Midbrain (tissue), 1 donor: ENCODE measurements around the gene RADIL.

Source experiments
- DNase-seq: peaks from one replicate; lab custom pipeline; 2025; lab: John Stamatoyannopoulos, UW

RADIL gene

DNA sequence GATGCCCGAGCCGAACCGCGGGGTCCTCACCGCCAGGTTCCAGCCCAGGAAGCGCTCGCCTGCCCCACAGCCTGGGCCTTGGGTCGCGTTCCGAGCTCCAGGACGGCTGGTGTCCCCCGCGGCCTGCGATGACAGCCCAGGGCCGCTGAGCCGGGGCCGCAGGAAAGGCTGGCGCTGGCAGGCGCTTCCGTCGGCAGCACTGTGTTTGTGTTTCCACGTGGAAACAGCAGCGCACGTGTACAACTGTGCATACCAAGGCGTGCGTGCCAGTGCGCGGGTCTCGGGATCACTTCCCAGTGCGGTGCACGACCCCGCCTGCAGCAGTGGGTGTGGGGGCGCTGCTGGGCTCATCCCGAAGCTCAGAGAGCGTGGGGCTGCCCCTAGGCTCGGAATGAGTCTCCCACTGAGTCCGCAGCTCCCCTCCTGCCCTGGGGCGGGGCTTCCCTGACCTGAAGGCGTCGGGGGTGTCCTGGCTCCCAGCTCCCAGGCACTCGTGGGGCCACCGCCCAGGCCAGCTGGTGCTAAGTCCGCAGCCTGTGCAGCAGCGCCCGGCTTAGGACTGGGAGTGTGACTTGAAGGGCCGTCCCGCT, 90.9 kb downstream of the RADIL start:
- DNase-seq, result no peak

DNA sequence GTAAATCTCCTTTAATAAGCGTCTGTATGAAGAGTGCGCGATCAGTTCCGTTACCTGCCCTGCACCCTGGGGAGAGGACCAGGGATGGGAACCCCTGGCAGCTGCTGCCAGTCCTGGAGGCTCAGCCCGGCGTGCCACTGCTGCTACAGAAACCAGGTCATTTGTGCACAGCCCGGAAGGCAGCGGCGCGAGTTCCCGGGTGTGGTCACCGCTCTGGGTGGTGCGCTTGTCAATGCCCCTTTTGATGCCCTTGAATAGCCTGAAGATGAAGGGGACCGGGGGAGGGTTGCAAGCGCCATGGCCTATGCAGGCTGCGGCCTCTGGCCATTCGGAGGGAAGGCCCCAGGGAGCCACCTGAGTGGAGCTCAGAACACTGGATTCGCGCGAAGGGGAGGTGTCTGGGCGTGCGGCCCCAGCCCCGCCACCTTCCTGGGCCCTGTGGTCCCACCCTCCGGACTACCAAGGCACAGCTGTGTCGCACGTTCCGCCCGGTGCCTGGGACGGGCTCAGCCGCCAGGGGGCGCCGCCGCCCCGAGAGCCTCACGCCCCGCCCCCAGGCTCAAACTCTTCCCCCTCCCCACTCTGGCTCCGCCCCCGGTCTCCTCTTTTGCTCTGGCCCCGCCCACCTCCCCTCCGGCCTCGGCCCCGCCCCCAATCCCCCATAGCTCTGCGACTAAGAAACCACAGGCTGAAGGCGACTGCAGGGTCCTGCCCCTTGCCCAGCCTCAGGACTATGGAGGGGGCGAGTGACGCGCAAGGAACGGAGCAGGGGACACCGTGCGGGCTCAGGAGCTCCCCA, 91.6 kb downstream of the RADIL start:
- peak; percentile 81 for DNase-seq

DNA sequence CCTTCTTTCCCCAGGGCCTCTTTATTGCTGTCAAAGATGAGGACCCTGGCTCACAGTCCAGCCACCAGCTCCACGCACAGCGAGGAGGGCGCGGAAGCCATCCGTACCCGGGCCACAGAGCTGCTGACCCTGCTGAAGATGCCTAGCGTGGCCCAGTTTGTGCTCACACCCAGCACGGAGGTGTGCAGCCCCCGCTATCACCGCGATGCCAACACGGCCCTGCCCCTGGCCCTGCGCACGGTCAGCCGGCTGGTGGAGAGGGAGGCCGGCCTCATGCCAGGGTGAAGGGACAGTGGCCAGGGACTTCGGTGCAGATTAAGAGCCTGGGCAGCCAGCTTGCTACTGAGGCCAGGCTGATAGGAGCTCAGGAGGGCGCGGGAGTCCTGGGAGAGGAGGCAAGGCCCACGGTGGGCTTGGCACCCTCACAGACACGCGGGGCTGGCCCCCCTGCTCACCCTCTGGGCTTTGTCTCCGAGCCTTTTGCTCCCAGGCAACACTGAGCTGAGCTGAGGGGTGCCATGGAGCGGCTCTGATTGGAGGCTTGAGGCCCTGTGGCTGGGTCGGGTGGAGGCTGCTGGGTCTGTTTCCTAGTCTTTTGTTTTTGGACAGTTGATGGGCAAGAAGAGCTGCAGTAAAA, 92.3 kb downstream of the RADIL start:
- no peak for DNase-seq

DNA sequence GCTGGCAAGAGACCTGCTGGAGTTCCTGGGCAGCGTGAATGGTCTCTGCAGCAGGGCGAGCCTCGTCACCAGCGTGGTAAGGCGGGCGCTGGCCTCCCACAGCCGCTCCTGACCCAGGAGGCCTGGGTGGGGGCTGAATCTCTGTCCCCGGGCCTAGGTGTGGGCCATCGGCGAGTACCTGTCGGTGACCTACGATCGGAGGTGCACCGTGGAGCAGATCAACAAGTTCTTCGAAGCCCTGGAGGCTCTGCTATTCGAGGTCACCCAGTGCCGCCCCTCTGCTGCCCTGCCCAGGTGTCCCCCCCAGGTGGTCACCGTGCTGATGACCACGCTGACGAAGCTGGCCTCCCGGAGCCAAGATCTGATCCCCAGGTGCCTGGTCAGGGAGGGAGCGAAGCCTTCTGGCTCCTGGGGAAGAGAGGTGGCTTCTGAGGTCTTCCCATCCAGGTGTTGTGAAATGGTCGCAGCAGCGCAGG, 93.0 kb downstream of the RADIL start:
- no peak for DNase-seq

DNA sequence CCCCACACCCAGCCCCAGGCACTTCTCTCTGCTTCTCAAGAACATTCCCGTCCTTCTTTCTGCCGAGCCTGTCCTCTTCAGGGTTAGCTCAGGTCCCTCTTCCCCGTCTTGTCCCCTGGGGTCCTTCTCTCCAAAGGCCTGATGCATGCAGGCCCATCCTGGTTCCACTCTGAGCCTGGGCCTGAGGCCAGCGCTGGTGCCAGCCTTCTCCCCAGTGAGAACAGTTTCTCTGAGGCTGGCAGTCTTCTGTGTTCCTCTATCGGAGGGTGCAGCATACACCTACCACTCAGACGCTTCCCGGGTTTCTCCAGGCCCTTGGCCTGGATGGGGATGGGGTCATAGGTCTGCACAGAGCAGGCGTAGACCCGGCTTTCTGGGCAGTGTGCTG, 93.4 kb downstream of the RADIL start:
- no peak for DNase-seq

DNA sequence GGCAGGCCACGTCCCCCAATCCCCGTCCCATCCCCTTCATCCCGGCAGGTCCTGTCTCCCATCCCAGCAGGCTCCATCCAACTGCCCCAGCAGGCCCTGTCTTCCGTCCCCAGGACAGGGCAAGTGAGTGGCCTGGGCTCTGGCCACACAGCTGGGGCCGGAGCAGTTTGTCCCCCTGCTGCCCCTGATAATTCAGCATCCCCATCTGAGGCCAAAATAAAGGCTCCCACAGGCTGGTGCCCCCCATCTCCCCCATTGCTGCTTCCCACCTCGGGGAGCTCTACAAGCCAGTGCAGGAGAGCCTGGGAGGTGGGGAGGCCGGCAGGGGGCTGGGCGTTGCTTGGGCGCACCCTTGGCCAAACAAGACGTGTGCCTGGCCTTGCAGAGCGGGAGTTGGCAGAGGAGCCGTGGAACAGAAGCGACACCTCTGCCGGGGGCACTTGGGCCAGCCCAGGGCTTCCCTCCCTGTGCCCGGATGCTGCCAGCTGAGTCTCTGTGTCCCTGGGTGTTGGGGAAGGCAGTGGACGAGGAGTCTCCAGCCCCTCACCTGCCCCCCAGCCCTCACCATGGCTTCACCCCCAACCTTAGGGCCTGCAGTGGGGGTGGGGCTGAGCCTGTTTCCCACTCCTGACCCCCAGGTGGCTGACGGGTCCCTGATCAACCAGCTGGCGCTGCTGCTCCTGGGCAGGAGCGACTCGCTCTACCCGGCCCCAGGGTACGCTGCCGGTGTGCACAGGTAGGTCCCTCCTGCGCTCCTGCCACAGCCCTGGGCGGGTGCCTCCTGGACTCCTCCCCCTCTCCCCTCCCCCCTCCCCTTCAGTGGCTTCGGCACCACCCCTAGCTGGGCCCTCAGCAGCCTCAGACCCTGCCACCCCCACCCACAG, 94.1 kb downstream of the RADIL start:
- no peak for DNase-seq

DNA sequence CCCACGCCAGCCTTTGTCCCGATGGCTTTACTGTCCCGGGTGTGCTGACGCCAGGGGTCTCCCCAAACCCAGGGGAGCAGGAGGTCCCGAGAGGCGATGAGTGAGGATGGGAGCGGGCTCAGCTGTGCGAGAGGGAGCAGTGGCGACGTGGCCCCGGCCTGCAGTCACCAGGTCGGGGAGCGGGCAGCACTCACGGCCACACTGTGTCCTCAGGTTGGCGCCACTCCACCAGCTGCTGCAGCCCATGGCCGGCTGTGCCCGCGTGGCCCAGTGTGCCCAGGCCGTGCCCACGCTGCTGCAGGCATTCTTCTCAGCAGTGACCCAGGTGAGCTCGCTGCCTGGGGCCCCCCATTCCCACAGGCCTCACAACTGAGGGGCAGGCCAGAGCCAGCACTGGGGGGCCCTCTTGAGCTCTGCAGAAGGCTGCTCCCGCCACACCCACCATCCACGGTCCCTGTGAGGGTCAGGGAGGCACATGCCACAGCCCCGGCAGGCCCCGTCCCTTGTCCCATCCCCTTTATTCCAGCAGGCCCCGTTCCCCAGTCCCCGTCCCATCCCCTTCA, 94.8 kb downstream of the RADIL start:
- no peak for DNase-seq

DNA sequence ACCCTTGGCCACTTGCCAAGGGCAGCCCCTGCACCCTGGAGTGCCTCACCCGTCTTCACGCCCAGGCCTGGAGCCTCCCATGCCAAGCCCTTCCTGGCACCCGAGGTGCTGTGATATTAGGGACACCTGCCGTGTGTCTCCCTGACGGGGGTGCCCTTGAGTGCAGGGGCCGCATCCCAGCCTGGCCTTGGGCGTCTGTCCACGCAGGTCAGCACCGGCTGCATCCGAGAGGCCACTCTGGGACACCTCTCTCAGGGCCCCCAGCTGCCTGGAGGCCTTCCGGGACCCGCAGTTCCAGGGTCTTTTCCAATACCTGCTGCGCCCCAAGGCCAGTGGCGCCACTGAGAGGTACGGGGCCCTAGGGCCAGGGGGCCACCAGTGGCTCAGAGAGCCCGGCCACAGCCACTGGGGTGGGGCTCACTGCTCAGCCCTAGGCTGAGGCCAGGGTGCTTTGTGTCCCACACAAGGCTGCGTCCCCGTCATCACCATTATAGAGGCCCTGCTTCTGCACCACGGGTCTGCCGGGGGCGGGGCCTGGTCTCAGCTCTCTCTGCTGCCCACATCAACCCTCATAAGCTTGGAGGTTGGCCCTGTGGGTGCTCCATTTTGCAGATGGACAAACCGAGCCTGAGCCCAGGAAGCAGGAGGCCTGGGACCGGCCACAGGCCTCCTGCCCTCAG, 95.4 kb downstream of the RADIL start:
- DNase-seq, result no peak

DNA sequence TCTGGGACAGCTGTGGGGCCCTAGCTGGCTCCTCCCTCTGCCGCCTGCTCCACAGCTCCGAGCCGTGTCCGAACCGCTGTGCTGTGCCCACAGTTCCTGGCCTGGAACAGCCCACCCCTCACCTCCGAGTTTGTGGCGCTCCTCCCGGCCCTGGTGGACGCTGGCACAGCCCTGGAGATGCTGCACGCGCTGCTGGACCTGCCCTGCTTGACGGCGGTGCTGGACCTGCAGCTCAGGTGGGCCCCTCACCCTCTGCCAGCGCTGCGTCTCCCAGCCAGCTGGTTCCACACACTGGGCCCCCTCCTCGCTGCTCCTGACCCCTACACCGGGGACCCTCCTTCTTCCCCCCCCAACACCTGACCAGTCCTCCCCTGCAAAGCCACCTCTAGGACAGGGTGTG, 96.0 kb downstream of the RADIL start:
- no peak for DNase-seq

DNA sequence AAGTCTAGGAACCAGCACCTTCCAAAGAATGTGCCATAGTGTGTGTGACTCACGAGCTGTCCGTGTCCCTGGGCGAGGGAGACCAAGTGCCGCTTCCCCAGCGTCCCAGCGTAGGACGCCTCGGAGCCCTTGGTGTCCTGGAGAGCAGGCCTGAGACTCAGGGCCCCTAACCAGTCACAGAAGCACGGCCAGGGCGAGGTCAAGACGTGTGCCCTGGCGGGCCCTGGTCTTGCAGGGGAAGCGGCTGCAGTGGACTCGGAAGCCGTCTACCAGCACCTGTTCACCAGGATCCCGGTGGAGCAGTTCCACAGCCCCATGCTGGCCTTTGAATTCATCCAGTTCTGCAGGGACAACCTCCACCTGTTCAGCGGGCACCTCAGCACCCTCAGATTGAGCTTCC, 97.5 kb downstream of the RADIL start:
- no peak for DNase-seq

DNA sequence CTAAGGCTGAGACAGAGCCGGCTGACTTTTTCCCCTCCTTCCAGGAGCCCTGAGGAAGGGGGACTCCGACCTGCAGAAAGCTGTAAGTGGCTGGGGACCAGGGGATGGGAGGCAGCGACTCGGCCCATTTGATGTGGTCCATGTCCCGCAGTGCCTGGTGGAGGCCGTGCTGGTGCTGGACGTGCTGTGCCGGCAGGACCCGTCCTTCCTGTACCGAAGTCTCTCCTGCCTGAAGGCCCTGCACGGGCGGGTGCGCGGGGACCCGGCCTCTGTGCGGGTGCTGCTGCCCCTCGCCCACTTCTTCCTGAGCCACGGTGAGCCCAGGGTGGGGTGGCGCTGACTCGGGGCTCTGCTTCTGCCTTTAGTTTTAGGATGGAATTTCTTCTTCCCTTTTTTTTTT, 98.1 kb downstream of the RADIL start:
- DNase-seq, result no peak

DNA sequence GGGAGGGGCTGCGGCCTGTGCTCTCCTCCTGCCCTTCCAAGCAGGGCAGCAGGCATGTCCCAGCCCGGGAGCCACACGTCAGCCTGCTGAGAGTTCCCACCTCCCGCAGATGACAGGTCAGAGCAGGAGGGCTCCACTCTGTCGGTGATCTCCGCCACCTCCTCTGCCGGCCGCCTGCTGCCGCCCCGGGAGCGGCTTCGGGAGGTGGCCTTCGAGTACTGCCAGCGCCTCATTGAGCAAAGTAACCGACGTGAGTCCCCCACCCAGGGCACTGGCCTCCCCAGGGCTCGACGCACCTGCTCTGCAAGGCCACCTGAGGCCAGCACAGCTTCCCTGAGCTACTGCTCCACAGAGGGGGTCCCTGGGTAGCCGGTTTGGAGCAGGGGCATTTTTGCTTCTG, 98.7 kb downstream of the RADIL start:
- no peak for DNase-seq

DNA sequence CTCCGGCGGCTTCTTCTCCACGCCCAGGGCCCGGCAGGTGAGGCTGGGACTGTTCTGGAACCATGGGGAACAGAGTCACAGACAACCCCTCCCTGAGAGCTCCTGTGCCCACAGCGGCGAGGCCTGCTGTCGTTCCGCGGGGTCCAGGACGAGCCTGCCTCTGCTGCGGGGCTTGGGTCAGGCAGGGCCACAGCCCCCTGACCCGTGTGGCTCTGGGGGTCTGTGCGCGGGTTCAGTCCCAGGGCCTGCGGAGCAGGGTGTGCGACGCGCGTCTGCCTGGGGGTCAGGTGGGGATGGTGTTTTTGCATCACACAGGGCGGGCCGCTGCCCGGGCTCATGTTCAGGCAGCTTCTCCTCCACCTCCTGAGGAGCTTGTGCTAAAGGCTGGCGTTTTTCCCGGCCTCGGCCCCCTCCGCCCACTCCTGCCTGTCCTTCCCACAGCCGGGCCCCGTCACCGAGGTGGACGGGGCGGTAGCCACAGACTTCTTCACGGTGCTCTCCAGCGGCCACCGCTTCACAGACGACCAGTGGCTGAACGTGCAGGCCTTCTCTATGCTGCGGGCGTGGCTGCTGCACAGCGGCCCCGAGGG, 99.7 kb downstream of the RADIL start:
- DNase-seq, result no peak

DNA sequence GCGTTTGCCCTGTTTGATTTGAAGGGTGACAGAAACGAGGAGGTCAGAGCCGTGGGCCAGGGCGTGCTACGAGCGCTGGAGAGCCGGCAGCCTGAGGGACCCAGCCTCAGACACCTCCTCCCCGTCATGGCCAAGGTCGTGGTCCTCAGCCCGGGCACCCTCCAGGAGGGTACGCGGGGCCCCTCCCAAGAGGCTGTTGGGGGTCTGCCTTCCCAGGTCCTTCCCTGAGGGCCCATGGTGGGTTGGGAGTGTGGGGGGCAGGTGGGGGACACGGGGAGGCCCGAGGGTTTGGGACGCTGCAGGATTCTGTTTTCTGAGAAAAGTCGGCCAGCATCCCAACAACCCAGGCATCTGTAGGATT, 100.2 kb downstream of the RADIL start:
- DNase-seq, result no peak

DNA sequence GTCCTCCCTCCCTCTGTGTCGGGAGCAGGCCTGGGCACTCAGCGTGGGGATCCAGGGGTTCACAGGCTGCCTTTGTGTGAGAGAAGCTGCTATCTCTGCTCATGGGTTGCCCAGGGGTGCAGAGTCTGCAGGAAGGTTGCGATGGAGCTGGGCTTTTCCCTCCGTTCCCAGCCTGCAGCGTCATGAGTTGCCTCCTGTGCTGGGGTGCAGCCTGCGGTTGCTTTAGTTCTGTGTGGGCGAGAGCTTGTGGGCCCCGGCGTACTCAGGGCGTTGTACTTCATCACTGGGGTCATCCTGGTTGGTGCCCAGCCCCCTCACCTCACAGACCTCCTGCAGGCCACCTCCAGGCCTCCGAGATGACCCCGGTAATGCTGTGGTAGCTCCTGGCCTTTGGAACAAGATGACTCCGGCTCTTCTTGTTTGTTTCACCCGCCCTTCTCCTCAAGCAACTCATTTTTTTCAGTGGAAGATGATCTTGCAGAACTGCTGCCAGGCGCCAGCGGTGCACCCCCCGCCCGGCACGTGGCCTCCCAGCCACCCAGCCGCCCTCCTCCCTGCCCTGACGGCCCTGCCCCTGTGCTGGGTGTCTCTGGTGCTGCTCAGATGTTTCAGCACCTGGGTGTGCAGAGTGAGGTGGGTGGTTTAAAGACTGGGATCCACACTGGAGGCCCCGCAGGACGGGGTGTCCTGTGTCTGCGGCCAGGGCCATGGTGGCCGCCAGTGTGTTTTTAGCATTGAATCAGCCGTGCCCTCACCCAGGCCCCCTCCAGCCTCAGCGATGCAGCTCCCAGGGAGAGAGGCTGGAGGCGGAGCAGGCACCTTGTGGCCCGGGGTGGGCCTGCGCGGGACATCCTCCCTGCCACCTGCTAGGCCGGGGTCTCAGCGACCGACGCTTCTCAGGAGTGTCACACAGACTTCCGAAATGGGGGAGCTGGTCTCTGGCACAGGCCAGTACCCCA, 100.9 kb downstream of the RADIL start:
- no peak for DNase-seq

DNA sequence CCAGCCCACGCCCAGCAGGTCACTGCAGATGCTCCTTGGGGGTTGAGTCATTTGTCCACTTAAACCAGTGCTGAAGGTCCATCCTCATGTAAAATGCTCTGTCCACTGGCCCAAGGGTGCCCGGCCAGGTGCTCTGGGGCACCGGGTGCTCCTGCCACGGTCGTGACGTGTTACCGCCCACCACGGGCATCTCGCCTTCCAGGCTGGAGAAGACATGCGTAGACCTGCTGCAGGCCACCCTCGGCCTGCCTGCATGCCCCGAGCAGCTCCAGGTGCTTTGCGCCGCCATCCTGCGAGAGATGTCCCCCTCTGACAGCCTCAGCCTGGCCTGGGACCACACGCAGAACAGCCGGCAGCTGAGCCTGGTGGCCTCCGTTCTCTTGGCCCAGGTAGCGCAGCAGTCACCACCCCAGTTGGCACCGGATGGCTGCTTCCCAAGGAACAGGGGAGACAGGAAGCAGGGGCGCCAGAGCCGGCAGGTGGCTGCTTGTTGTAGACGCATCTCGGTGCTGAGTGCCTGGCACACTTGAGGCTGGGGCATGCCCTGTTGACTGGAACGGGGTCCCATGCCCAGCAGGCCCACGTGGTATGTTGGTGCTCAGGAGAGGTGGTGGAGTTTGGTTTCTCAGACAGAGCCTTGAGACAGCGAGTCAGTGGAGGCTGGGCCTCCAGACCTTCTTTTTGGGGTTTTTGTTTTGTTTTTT, 102.0 kb downstream of the RADIL start:
- no peak for DNase-seq

DNA sequence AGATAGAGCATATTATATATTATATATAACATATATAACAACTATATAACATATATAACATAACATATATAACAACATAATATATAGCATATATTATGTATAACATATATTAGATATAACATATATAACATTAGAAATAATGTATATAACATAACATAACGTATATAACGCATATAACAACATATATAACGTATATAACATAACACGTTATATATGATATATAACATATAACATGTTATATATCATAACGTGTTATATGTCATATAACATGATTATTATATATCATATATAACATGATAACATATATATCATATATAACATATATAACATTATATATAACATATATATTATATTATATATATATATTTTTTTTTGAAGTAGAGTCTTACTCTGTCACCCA, 104.4 kb downstream of the RADIL start:
- DNase-seq, result no peak

DNA sequence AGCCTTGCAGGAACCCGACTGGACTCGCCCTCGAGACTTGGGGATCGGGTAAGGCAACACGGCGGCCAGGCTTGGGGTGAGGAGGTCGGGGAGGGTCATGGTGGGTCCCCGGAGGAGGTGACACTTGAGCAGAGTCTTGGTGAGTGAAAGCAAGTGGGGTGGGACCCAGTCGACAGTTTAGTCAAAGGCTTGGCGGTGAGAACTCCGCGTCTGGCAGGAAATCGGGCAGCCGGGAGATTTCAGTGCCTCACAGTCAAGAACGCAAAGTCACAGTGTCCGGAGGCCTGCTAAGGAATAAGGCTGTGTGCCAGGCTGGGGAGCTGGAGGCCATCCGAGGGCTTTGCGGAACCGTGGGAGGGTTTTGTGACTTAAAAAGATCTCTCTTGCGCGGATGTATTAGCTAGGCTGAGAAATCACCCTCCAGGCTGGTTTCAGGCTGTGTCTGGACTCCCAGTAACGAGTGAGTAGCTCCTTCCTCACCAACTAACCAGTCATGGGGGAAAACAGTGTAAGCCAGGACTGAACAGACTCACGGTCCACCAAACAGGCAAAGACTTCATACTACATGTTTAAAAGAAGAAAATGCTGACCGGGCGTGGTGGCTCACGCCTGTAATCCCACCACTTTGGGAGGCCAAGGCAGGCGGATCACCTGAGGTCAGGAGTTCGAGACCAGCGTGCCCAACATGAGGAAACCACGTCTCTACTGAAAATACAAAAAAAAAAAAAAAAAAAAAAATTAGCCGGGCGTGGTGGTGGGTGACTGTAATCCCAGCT, 107.5 kb downstream of the RADIL start:
- DNase-seq, result no peak
